Kasumi-1 (cell line): Measurements from ENCODE around the gene CDK16.

ENCODE experiments used
- DNase-seq, 2 experiments: peaks; one replicate each; lab custom pipeline; 2025; lab: John Stamatoyannopoulos, UW

CDK16 gene

DNA sequence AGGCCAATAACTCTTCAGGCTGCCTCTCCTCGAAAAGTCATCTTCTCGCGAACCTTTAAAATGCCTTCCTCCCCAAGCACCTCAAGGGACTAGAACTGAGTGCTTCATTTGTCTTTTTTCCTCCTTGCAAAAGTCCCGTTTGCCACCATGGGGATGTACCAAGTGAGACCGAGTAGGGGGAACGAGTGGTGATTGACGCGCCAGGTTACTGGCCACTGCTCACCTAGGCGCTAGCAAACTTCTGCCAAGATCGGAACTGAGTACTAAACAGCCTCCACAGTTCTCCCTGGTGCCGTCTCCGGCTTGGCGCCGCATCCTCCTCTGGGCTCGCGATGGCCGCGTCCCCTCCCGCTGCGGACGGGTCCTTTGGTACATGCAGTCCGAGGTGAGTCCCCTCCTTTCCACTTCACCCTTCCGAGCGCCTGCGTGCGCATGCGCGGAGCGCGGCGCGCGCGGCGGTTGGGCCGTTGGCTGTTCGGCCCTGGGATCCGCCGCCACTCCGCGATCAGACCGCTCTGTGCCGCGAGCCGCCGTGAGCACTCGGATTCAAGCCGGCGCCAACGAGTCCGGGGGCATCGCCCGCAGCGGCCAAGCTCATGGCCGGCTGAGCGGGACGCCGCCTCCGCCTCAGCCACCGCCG lies at the start of gene CDK16:
TSS of gene CDK16 (plus strand) at position 402 of the 640 bp plus-strand sequence. CDS start 4,877 bp downstream, outside the sequence.
- peak; percentile 47 to 65 for DNase-seq

DNA sequence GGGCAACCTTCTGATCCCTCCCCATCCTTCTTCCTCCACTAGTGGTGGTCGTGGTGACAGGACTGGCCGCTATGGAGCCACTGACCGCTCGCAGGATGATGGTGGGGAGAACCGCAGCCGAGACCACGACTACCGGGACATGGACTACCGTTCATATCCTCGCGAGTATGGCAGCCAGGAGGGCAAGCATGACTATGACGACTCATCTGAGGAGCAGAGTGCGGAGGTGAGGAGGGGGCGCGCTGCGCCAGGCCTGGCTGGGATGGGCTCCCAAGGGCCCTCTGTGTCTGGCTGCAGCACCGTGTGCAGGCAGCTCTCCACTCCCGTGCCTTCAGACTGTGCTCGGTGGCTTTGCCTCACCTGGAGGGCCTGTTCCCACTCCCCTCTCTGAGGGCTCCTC lies 49.2 kb upstream of the CDK16 start:
- no peak for DNase-seq

DNA sequence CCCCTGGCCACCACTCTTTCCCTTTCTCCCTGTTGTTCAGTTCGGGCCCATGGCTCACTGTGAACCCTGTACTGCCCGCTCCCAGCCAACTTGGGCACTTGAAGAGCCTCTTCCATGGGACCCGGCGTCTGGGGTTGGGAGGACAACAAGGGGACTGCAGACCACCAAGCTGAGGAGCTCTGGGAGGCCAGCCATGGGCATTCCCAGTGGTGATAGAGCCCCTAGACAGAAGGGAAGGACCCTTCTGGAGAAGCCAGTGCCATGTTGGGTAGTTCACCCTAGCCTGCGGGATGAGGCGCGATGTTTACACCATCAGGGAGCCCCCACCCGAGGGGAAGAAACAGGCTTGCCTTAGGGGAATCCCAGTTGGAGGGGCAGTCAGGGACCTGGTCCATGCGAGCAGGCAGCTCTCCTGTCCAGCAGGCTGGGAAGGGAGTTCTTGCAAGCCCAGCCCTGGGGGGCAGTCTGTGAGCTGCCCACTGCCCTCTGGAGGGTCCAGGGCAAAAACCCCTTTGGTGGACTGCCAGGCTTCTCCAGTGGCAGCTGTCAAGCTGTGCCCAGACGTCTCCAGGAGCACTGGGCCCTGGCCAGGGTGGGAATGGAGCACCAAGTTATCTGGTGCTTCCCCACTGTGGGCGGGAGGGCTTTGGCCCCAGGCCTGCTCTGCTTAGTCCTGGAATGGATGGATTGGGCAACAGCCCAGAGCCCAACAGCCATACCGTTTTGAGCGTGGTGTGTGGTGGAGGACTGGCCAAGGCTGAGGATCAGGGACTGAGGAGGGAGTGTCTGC lies 48.6 kb upstream of the CDK16 start:
- DNase-seq, result no peak

DNA sequence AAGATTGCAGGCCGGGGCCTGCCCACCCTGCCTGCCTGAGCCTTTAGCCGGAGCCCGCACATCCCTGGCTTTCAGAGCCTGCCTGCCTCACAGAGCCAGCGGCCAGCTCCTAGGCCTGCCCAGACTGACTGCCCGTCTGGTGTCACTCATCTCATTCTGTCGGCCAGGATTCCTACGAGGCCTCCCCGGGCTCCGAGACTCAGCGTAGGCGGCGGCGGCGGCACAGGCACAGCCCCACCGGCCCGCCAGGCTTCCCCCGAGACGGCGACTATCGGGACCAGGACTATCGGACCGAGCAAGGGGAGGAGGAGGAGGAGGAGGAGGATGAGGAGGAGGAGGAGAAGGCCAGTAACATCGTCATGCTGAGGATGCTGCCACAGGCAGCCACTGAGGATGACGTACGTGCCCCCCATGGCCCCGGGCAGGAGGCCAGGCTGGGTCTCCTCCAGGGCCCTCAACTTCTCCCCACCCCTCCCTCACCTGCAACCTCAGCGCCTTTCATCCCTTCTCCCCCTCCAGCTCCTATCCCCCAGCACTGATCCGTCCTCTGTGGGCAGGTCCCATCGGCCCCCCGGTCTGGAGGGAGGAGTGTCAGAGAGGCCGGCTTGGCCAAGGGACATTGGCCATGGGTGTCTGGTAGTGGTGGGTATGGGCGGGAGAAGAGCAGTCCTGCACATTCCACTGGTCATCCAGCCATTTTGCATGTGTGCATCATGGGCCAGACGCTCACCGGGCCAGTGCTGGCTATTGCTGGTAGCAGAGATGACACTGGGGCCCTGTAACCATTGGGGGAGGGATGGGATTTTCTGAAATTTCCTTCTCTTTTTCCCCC lies 47.4 kb upstream of the CDK16 start:
- no peak for DNase-seq

DNA sequence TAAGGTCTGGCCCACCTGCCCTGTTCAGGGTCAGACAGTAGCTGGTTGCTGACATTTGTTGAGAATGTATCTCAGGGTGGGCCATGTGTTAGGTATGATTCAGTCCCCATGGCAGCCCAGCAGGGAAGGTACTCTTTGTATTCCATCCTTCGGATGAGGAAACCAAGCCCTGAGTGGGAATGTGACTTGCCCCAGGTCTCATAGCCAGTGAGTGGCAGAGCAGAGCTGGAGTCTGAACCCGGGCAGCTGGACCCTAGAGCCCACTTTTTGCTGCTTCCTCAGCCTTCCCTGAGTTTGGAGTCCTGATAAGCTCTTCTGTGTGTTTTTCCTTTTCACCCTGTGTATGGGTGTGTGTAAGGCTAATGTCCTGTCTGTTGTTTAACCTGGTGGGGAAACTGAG lies 46.5 kb upstream of the CDK16 start:
- DNase-seq, result no peak

DNA sequence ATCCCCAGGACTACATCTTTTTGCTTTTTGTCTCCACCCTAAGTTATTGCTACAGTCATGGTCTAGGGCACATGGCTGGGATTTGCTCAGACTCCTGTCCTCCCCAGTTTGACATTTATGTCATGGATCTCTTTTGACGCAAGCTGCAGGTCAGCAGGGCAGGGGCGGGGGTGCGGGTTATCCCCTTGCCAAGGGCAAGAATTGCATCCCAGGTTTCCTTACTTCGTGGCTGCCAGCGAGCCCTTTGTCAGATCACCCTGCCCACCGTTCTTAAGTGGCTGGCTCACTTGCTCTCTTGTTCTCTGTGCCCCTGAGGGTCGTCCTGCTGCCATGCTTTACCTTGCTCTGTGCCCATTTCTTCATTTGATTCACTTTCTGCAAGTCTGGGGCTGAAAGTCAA lies 45.9 kb upstream of the CDK16 start:
- DNase-seq, result no peak

DNA sequence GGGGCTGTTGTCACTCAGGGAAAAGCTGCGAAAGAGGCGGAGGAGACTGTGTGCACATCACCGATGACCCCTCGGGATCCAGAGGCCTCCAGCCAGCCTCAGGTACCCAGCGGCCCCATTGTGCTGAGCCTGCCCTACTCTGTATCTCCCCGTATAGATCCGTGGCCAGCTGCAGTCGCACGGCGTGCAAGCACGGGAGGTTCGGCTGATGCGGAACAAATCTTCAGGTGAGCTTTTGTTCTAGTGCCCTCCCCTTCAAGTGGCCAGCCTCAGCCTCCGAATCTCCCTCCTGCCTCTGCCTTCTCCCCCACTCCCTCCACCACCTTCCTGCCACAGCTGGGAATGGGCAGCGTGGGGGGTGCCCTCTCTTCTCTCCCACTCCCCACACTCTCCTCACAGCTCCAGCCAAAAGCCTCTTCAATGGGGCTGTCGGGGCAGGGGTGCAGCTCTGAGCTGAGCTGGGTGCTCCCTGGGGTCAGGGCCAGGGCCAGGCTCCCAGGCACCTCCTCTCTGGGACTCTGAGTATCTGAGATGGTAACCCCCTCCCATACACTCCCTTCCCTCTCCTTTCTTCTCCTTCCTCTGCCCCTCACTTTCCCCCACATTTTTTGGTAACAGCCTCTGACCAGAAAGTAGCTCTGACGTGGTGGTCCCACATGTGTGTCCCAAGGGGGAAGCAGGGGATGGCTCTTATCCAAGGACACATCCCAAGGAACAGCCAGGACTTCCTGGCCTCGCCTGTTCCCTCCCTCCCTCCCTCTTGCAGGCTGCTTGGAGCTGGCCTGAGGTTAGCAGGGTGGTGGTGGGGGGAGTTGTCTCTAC lies 45.3 kb upstream of the CDK16 start:
- no peak for DNase-seq

DNA sequence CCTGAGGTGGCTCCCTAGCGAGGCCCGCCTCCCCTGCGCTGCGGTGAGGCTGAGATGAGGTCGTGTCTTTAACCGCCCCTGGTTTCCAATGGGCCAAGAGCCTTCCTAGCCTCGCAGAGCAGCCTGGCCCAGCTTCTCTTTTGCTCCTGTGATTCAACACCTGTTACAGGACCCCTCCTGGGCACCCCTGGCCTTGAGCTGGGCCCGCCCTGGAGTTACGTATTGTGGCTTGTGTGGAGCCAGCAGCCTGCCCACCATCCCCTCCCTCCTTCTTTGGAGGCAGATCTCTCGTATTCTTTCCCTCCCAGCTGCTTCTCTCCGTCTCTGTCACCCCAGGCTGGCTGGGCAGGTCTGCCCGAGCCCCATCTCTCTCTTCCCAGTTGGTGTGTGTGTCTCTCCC lies 44.1 kb upstream of the CDK16 start:
- DNase-seq, result no peak

DNA sequence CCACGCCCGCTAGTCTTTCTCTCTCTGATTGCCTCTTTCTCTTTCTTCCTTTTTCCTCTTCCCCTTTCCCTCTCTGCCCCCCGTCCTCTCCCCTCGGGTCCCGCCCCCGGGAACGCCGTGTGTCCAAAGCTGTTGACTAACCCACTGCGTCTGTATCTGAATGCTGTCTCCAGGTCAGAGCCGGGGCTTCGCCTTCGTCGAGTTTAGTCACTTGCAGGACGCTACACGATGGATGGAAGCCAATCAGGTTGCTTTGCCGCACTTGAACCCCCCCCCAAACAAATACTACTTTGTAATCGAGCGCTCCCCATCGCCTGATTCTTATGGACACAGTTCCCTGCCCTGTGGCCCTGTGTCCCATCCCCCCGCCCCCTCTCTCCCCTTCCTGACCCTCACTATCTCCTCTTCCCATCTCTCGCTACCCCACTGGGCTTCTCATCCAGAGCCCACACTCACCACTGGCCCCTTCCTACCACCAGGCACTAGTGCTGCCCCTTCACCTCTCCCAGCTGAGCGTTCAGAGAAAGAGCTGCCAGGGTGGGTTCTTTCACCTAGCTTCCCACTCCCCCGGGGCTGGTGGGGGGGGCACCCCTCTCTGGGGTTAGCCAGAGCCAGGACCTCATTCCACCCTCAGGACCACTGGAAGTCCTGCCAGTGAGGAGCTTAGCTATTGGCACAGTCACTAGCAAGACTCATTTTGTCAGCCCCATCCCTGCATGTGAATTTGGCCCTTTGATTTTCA lies 43.5 kb upstream of the CDK16 start:
- DNase-seq, result no peak

DNA sequence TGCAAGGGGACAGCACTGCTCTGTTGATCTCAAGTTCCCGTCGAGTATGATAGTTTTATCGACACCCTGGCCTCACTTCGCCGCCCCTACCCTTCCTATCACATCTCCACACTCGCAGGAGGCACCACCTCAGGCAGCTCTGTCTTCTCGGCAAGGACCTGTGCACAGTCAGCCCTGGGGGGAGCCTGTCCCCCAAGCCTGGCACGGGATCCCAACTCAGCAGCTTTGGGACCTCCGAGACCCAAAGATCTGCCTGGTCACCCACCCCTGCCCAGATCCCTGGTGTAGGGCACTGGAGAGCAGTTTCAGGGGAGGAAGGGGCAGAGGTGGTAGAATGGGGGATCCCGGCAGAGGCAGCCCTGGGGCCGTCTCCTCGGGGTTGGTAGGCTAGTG lies 42.9 kb upstream of the CDK16 start:
- DNase-seq, result no peak

DNA sequence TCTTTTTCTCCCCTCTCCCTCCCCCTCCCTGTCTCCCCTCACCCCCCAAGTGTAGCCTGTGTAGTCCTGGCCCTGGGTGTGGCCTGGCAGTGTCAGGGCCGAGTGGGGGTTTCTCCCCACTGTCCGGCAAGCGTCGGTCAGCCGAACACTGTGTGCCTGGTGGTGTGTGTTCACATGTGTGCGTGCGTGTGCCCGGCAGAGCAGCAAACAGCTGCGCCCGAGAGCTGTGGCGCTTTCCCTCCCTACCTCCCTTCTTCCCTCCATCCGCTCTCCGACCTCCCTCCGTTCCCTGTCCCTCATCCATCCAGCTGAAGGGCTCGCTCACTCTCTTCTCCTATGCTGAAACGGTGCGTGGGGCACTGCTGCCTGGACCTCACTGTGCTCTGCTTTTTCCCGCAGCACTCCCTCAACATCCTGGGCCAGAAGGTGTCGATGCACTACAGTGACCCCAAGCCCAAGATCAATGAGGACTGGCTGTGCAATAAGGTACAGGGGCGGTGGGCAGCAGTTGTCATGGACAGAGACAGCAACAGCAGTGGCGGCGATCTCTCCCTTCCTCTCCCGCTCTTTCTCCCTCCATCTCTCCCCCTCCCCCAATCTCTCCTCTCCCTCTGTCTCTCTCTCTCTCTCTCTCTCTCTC lies 42.3 kb upstream of the CDK16 start:
- DNase-seq, result no peak

DNA sequence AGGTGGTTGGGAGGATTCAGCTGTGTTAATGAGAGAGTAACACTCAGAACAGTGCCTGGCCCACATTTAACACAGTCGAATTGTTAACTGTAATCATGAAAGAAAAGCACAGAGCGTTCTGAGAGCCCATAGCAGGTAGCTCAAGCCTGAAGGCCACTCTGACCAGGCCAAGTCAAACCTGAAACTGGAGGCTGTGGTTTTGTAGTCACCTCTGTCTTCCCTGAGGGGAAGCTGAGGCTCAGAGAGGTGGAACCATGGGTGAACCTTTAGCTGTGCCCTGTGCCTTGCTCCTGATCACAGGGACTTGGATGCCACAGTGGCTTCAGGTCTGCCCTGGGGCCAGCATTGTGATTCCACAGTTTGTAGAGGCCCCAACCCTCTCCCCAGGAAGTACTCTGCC lies 41.4 kb upstream of the CDK16 start:
- no peak for DNase-seq

DNA sequence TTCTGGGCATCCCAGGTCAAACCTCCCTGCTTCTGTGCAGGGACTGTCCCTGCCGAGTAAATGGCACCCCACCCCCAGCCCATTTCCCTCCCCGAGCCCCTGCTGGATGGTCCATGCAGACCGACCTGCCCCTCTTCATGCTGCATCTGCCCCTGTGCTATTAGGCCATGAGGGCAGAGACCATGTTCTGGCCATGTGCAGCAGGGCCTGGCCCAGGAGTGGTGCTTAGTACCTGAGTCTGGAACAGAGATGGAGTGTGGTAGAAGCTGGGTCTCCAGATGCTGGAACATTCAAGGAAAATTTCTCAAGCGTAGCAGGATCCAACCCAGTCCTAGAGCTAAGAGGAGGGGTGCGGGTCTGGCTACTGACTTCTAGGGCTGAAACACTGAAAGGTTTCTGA lies 40.1 kb upstream of the CDK16 start:
- no peak for DNase-seq

DNA sequence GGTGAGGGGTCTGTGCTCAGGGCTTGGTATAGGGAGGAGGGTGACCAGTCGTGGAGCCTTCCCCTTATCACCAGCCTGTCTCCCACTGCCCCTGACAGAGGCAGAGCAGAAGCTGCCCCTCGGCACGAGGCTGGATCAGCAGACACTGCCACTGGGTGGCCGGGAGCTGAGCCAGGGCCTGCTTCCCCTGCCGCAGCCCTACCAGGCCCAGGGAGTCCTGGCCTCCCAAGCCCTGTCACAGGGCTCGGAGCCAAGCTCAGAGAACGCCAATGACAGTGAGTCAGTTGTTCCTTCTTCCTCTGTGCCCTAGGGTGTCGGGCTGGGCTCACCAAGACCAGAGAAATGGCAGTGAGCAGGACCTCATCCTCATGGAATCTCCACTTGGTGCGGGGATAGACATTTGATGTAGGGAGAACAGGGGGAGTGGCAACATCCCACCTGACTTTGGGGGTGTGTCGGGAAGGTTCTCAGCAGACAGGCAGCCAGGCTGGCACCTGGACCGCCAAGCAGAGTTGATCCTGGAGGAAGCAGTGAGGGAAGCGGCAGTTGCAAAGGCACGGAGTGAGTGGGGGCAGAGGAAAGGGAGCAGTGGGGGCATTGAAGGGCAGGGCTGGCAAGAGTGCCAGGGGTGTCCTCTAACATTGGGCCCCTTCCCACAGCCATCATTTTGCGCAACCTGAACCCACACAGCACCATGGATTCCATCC lies 39.1 kb upstream of the CDK16 start:
- no peak for DNase-seq

DNA sequence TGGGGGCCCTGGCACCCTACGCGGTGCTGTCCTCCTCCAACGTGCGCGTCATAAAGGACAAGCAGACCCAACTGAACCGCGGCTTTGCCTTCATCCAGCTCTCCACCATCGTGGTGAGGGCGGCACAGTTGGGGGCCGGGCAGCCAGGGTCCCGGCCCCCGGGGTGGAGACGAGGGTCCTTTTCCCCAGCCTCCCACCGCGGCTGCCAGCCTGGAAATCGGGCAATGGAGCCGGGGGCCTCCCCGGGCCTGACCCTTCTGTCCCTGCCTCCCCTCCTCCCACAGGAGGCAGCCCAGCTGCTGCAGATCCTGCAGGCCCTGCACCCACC lies 38.6 kb upstream of the CDK16 start:
- no peak for DNase-seq

DNA sequence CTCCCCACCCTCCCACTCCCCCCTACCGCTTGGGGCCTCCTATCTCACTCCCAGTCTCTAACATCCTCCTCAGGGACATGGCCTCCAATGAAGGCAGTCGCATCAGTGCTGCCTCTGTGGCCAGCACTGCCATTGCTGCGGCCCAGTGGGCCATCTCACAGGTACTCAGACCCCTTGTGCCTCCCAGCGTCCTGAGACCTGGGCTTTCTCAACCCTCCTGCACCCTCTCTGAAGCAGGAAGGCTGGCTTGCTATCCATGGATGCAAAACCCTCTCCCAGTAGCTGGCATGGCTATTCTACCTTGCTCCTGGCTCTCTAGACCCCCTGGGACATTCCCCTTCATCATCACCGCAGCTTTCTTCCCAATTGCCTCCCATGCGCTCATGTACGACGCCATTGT lies 38.1 kb upstream of the CDK16 start:
- no peak for DNase-seq

DNA sequence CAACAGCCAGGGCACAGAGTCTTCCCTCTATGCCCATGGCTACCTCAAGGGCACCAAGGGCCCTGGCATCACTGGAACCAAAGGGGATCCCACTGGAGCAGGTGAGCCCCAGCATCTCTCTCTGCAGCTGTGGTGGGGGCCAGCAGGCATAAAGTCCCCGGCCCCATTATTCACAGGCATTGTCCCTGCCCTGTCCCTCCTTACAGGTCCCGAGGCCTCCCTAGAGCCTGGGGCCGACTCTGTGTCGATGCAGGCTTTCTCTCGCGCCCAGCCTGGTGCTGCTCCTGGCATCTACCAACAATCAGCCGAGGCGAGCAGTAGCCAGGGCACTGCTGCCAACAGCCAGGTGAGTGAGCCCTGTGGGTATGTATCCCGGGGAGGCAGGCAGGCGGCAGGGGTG lies 37.2 kb upstream of the CDK16 start:
- DNase-seq, result no peak

DNA sequence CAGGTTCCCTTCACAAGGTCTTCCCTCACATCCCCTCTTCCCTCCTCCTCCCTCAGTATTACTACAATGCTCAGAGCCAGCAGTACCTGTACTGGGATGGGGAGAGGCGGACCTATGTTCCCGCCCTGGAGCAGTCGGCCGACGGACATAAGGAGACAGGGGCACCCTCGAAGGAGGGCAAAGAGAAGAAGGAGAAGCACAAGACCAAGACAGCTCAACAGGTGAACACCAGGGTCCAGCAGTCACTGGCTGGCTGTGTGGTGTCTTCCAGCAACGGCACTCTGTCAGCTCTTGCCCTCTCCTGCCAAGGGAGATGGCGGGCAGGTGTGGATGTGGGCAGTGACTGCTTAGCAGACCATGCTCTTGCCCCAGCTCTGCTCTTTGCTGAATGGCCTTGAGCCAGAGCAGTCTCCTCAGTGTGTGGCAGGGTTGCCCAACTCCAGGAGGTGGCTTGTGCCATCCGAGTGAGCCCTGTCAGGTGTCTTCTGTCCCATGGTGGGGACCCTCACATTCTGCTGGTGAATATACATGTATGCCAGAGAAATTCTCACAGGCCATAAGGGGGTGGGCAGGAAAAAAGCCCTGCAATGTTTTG lies 36.3 kb upstream of the CDK16 start:
- DNase-seq, result no peak

DNA sequence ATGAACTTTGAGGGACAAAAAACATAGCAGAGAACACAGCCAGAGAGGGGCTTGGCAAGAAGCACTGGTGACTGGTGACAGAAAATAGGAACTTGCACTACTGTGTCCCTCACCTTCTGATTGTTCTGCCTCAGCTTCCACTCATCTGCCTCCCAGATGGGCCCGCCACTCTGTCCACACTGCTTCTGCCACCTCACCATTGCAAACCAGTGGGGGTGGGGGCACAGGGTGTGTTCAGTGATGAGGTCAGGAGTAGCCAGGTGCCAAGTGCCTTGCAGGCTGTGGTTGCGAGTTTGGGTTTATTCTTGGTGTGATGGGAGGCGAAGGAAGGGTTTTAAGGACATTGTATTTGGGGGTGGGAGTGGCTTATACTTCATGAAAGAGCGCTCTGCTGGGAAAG lies 34.0 kb upstream of the CDK16 start:
- no peak for DNase-seq

DNA sequence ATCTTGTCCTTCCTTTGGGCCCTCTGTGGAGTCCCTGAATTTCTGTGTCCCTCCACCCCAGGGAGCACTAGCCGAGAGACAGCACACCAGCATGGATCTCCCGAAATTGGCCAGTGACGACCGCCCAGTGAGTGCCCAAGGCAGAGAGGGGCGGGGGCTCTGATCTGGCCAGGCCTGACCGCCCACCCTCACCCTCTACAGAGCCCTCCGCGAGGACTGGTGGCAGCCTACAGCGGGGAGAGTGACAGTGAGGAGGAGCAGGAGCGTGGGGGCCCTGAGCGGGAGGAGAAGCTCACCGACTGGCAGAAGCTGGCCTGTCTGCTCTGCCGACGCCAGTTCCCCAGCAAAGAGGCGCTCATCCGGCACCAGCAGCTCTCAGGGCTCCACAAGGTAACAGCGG lies 33.2 kb upstream of the CDK16 start:
- DNase-seq, result no peak
